ENCODE measurements around the gene ANKRD16.
"Not testable (repeated sequence)": the region's sequence is repeated elsewhere in the genome, so short reads cannot be mapped to it uniquely, and the experiment has no call there.

DNA sequence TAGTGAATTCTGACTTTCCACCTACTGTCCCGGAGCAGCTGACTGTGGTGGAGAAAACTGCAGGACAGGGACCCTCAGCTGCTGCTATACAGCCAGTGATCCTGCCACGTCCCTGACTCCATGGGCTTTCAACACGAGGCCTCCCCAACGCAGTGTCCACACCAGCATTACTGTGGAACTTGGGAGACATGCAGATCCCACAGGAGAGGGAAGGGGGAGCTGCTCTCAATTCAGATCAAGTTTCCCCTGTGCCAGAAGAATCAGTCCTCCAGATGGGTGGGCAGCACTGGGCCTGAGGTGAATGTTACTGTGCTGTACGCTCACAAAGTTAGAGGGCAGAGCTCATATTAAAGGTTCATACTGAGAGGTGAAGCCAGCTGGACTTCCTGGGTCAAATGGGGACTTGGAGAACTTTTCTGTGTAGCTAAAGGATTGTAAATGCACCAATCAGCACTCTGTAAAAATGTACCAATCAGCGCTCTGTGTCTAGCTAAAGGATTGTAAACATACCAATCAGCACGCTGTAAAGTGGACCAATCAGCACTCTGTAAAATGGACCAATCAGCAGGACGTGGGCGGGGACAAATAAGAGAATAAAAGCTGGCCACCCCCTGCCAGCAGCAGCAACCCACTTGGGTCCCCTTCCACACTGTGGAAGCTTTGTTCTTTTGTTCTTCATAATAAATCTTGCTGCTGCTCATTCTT lies 26.6 kb downstream of the ANKRD16 start:
- not testable (repeated sequence) for TF ChIP-seq CTCF (IDR thresholded peaks at IDR 0.05; ENCODE audit: low read depth, low read length); POLR2A (IDR thresholded peaks at IDR 0.05; ENCODE audit: extremely low read depth, insufficient read length); MAX (IDR thresholded peaks at IDR 0.05; ENCODE audit: low read depth, low read length)
